ENCODE data around the gene DGKG.

DNA sequence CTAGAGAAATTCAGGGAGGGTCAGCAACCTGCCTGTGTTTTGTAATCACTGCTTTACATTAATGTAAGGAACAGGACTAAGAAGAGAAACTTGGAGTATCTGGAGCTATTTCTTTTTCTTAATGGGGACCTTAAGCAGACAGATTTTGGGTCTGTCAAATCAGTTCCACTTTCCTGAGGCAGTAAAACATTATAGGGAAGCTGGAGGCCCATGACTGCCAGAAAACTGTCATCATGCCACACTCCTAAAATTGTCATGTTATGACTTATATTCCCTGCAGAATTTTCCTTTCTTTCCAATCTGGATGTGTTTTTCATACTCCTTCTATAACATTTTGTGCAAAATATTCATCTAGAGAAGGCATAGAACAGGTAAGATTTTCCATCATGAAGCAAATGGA is 28.8 kb downstream of the DGKG start:
- no peak for TF ChIP-seq POLR2A (IDR thresholded peaks at IDR 0.05)
- TF ChIP-seq, protein P1, sequence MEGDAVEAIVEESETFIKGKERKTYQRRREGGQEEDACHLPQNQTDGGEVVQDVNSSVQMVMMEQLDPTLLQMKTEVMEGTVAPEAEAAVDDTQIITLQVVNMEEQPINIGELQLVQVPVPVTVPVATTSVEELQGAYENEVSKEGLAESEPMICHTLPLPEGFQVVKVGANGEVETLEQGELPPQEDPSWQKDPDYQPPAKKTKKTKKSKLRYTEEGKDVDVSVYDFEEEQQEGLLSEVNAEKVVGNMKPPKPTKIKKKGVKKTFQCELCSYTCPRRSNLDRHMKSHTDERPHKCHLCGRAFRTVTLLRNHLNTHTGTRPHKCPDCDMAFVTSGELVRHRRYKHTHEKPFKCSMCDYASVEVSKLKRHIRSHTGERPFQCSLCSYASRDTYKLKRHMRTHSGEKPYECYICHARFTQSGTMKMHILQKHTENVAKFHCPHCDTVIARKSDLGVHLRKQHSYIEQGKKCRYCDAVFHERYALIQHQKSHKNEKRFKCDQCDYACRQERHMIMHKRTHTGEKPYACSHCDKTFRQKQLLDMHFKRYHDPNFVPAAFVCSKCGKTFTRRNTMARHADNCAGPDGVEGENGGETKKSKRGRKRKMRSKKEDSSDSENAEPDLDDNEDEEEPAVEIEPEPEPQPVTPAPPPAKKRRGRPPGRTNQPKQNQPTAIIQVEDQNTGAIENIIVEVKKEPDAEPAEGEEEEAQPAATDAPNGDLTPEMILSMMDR (IDR thresholded peaks at IDR 0.05), result no peak
